GM19455 (cell line): Measurements from ENCODE around the gene TELO2.

Source experiments
- ATAC-seq: cut with Tn5 transposase; IDR thresholded peaks from one replicate; pipeline ENCODE4 v1.9.1; 2021; ENCODE audit not compliant: unreplicated experiment

The TELO2 gene

GRCh38 chr16:1535391-1536291 is 42.5 kb downstream of the TELO2 start:
- no peak for ATAC-seq

DNA sequence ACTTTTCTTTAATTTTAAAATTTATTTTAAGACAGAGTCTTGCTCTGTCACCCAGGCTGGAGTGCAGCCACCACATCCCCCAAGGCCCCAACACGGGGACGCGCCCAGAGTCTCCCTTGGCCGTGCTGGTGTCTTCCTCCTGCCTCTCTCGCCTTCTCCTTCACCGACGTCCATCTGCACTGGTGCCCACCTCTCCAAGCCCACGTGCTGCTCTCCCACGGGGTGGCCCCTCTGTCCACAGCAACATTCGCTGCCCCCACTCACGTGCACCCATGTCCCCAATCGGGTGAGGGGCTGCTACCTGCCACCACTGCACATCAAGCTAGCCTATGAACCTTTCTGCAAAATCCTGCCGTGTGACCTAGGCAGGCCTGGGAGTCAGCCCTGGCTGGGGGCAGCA is 43.4 kb downstream of the TELO2 start:
- ATAC-seq: no peak

DNA sequence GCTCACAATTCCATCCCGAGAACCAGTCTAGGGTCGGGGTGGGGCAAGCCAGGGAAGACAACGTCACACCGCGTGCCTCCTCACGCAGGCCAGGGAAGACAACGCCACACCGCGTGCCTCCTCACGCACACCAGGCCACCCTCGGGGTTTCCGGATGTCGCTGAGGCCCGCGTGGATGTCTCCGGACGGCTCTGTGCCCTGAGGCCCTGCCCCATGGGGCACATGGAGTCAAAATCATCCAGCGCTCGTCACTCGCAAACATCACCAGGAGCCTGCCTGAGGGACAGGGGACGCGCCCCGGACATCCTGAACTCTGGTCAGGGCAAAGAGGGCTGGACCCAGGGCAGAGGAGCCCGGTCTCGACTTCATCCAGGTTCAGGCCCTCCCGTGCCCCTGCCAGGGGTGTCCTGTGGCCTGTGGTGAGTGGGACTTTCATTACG is 44.0 kb downstream of the TELO2 start:
- ATAC-seq: no peak

- no peak for ATAC-seq
Measured at GRCh38 chr16:1537763-1538289, 44.7 kb downstream of the TELO2 start.

DNA sequence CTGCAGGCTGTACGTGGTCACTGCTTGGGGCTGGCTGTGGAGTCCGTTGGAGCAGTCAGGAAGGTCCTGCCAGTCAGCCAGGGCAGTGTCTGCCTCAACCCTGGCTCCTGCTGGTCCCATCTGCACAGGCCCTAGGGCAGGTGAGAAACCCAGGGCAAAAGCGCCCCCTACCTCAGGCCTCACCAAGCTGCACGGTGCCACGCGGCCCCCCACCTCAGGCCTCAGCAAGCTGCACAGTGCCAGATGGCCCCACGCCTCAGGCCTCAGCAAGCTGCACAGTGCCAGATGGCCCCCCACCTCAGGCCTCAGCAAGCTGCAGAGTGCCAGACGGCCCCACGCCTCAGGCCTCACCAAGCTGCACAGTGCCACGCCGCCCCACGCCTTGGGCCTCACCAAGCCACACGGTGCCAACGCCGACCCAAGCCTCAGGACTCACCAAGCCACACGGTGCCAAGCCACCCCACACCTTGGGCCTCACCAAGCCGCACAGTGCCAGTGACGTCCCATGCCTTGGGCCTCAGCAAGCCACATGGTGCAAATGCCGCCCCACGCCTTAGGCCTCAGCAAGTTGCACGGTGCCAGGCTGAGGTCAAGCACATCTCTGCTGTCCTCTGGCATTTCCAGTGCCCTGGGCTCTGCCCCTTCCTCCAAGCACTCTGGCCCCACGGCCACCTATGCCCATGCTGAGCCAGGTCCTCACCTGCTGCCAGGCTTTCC is 45.8 kb downstream of the TELO2 start:
- ATAC-seq: no peak

- ATAC-seq: no peak
Measured at GRCh38 chr16:1539720-1540555, 46.8 kb downstream of the TELO2 start.

GRCh38 chr16:1540556-1540855 is 47.3 kb downstream of the TELO2 start:
- ATAC-seq: no peak

GRCh38 chr16:1541293-1542165 is 48.4 kb downstream of the TELO2 start:
- no peak for ATAC-seq

- no peak for ATAC-seq
Measured at GRCh38 chr16:1542166-1542500, 49.0 kb downstream of the TELO2 start.

- no peak for ATAC-seq
Measured at GRCh38 chr16:1542533-1542932, 49.4 kb downstream of the TELO2 start.

DNA sequence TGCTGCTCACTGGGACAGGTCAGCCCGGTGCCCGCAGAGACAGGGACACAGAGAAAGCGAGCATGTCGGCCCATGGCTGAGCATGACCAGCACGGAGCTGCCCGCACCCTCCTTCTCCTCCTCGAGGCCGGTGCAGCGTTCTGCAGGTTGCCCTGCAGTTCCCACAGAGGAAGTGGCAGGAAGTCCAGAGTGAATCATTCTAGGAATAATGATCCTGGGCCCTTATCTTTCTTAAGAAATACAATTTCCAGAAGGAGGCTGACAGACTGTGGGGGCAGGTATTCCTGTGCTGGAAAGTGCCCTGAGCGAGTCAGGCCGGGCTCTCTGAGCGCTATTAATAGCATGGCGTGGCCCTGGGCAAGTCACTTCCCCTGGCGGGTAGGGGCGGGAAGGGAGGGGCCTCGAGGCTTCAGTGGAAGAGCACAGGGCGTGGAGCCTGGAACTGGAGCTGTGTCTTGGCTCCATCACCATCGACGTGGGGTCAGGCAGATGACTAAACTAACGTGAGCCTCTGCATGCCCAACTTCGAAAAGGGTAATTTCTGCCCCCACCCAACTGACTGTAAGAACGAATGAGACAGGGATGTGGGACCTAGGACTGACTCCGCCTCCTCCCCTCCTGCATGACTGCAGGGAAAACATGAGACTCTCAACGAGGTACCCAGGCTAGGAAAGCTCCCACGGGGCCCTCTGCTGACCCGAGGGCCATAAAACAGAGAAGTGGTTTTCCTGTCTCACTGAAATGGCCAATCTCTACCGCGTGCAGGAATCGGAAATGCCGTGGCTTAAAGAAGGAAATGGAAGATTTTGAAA is 50.1 kb downstream of the TELO2 start:
- ATAC-seq: no peak

GRCh38 chr16:1545044-1546040 is 52.2 kb downstream of the TELO2 start:
- ATAC-seq: no peak

GRCh38 chr16:1546430-1546829 is 53.3 kb downstream of the TELO2 start:
- ATAC-seq: no peak

DNA sequence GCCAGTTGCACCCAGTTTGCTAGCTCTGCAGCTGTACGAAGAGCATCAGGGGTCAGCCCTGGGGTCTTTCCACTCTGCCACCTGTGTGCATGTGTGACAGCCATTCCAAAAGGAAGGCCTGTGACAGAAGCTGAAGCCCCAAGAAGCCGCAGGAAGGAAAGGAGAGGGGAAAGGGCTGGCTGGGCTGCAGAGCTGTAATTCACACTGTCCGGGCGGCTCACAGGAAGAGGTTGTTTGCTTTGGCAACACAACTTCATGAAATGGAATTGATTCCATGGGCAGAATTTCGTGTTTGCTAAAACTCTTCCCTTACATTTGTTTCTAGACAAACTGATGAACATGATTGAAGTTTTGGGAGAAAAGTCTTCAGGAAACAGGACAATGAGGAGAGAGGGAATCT is 55.1 kb downstream of the TELO2 start:
- ATAC-seq: no peak

GRCh38 chr16:1548727-1549126 is 55.6 kb downstream of the TELO2 start:
- no peak for ATAC-seq

DNA sequence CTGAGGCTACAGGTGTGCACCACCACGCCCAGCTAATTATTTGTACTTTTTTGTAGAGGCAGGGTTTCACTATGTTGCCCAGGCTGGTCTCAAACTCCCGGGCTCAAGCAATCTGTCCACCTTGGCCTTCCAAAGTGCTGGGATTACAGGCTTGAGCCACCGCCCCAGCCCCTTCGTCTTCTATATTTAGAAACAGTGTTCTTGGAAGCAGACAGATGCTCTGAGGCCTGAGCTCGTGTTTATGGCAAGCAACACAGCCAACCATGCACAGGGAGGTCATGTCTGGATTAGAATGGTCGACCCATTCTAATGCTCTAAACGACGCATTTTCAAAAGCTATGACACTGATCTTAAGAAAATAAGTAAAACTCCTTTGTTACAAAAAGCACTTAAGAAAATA is 56.9 kb downstream of the TELO2 start:
- ATAC-seq: no peak

DNA sequence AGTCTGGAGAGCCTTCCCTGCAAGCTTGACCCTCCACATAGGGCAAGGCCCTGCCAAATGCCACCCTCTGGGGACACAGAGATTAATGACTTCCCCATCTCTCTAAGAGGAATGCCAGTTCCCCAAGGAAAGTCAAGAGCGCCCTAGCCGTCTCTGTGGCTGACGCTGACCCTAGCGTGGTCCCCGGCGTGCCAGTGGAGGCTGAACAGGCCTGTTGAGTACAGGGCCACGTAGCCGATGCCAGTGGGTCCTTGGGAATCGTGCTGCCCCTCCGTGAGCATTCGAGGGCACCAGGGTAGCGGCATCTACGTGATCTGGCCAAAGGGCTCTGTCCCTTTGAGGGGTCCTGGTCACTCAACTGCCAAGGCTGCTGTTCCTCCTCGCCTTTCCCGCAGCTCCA is 57.5 kb downstream of the TELO2 start:
- ATAC-seq: no peak

GRCh38 chr16:1551166-1551565 is 58.0 kb downstream of the TELO2 start:
- ATAC-seq: no peak
